HL-60/S4 treated with retinoic acid at 250 ng/mL for 4 days and 3 days (cell line): ENCODE results near the gene TAS2R20.
"Not testable (repeated sequence)": the region's sequence is repeated elsewhere in the genome, so short reads cannot be mapped to it uniquely, and the experiment has no call there.

Experiments
- in situ Hi-C: fragments of 300-500 bp; cut with MboI; formaldehyde crosslinking; loops from 2 replicates; pipeline ENCODE4 v1.7.0; 2022; ENCODE audit warnings: low sequenced_read_pairs

The TAS2R20 gene, protein sequence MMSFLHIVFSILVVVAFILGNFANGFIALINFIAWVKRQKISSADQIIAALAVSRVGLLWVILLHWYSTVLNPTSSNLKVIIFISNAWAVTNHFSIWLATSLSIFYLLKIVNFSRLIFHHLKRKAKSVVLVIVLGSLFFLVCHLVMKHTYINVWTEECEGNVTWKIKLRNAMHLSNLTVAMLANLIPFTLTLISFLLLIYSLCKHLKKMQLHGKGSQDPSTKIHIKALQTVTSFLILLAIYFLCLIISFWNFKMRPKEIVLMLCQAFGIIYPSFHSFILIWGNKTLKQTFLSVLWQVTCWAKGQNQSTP

DNA sequence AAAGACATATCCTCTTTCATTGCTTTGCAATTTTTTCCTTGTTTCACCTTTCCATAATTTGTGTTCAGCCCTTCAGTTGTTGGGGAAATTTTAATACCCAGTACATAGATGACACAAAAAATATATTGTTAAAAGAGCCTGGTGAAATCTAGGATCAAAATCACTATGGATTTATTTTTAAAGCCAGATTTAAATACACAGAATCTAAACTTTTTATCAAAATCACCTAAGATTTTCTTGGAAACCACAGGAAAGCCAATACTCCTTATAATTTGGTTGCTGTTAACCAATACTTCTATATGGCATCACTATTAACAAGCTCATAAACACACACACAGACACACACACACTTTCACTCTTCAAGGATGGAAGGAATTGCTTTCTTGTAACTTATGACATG lies at the start of gene TAS2R20:
TAS2R20 (minus strand) TSS at position 101 of the 400 bp plus-strand sequence. CDS start 429 bp downstream, outside the sequence.
- in situ Hi-C loops, result no loop called here

DNA sequence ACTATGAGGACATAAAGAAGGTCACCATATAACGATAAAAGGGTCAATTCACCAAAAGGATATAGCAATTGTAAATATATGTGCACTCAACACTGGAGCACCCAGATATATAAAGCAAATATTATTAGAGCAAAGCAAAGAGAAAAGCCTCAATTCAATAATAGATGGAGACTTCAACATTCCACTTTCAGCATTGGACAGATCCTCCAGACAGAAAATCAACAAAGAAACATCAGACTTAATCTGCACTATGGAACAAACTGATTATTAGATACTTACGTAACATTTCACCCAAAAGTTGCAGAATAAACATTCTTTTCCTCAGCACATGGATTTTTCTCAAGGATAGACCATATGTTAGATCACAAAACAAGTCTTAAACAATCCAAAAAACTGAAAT lies 43.3 kb upstream of the TAS2R20 start:
- in situ Hi-C loops, result not testable (repeated sequence)

DNA sequence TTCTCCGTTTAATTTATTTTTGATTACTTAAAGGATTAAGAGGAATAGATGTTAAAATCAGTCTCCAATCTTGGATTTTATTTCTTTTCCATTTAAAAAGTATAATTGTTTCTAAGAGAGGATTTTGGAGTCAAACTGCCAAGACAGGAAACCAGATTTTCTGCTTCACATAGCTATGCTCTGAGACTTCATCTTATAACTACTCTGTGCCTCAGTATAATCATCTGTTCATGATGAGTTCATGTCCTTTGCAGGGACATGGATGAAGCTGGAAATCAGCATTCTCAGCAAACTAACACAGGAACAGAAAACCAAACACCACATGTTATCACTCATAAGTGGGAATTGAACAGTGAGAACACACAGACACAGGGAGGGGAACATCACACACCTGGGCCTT lies 42.1 kb upstream of the TAS2R20 start:
- in situ Hi-C loops, result no loop called here

DNA sequence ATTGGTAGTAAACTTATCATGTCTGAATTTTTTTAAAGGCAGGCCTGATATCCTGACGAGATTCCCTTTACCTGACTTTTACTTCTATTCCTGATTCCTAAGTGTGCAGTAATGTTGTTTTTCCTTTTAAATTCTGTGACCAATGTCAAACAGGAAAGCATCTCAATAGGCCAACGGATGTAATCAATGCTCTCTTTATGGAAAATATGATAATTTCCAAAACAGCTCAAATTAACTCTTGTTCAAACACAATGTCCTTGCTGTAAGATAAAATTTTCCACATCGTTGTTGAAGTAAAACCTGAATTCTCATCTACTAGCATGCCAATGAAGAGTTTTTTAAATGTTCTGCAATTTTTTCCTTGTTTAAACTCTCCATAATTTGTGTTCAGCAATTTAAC lies 41.1 kb upstream of the TAS2R20 start:
- in situ Hi-C loops, result no loop called here

DNA sequence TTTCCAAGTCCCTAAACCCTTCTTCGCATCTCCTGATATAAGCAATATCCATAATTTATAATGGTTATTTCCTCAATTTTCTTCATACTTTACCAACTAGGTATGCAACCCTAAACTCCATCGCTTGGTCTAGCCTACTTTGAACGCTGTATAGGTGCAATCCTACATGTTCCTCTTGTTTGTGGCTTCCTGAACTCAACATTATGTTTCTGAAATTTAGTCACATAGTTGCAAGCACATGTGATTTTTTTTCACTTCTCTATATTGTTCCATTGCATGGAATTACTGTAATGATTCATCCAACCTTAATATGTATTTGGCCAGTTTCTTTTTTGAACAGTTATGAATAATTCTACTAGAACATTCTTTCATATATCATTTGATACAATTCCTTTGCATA lies 35.9 kb upstream of the TAS2R20 start:
- in situ Hi-C loops, result not testable (repeated sequence)

DNA sequence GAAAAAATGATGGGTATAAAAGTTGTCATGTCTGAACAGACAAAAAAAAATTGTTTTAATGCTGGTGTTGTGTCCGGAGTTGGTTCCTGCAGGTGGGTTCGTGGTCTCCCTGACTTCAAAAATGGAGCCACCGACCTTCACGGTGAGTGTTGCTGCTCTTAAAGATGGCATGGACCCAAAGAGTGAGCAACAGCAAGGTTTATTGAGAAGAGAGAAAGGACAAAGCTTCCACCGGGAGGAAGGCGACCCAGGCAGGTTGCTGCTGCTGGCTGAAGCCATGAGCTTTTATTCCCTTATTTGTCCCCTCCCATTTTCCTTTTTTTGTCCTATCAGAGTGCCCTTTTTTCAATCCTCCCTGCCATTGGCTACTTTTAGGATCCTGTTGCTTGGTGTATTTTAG lies 33.2 kb upstream of the TAS2R20 start, which contains the start of gene TAS2R31:
TAS2R31 (minus strand) TSS at position 101 of the 400 bp plus-strand sequence; CDS start at position 29, 72 bp downstream.
- in situ Hi-C loops, result no loop called here

DNA sequence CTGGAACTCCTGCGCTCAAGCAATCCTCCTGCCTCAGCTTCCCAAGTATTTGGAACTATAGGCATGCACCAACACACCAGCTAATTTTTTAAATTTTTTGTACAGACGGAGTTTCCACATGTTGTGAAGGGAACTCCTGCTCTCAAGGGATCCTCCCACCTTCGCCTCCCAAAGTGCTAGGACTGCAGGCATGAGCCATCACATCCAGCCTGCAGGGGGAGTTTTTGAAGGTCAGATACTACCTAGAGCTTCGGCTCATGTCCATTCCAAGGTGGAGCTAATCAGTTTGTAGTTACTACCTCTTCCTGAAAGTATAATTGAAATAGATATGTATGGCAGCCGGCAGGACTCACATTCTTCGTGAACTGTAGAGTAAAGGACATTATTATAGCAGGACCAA lies 28.0 kb upstream of the TAS2R20 start:
- in situ Hi-C loops, result no loop called here

DNA sequence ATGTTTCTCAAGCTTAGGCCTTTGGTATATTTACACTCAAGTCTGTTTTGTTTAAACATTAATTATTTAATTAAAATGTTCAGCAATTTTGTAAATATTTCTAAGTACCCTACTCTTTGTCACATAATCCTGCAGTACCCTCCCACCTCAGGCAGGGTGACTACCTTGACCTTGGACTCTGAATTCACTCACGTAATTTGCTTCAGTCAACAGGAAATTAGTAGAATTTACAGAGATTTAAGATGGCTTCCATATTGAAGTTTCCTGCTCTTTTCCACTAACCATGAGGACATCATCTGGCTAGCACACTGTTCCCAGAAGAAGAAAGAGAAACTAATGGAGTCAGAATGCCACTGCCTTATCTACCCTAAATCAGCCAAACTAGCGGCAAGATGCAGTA lies 25.3 kb upstream of the TAS2R20 start:
- in situ Hi-C loops, result no loop called here

DNA sequence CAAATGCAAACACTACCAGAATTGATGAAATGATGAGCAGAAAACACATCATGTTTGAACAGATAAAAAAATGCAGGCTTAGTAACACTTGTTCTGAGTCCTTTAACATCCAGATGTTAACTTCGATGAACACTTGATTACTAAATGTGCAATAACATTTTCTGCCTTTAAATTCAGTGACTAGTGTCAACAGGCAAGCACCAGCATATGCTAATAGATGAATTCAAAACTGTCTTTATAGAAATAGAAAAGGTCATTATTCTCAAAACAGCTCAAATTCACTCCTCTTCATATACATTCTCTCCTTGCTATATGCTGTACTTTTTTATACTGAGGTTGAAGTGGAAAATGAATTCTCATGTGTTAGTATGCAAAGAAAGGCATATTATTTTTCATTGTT lies 24.4 kb upstream of the TAS2R20 start, which contains the start of gene TAS2R19:
TAS2R19 (minus strand) TSS at position 101 of the 400 bp plus-strand sequence; CDS start at position 52, 49 bp downstream.
- in situ Hi-C loops, result no loop called here

DNA sequence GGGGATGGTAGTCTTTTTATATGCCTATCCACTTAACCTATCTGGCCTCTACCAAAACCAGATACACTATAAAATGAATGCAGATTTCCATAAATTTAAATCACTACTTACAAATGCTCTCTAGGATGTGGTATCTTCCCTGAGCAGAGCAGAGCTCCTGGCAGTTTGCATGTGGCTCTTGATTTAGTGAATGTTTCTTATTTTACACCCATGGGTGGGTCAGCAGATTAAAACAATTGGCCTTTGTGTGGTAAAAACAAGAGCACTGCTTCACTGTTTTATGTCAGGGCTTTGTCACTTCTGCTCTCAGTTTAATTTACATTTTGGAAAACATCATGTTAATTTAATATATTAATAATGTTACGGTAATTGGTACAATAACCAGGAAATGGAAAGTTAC lies 18.8 kb upstream of the TAS2R20 start:
- in situ Hi-C loops, result loop anchor here (5.0 kb wide), 1 partner anchor 55 kb away; no protein-coding TSS in a partner anchor

DNA sequence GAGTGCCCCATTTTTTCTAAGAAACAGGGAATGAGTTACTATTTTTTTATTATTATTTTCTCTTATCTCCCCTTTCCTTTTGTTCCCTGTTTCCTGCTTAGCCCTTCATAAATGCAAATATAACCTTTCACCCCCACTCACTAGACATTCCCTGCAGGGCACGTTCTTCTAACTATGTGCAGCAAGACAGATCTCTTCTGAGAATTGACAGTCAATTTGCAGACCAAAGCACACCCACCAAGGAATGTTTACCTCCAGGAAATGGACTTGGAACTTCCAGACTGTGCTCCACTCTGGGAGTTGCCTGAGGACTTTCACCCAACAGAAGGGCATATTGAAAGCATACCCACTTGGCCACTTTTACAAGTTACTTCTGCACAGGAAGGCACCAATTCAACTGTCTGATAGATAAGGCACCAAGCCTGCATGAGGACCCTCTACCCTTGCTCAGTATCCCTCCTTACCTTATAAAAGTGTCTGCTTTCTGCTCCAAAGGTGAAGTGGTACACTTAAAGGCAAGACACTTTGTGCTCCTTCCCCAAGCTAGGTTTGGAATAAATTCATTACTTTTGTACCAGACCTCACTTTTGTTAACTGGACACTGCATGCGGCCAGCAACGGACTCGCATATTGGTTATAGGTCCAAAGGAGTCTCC lies 17.8 kb upstream of the TAS2R20 start:
- in situ Hi-C loops, result loop anchor here (5.0 kb wide), 1 partner anchor 56 kb away; no protein-coding TSS in a partner anchor

DNA sequence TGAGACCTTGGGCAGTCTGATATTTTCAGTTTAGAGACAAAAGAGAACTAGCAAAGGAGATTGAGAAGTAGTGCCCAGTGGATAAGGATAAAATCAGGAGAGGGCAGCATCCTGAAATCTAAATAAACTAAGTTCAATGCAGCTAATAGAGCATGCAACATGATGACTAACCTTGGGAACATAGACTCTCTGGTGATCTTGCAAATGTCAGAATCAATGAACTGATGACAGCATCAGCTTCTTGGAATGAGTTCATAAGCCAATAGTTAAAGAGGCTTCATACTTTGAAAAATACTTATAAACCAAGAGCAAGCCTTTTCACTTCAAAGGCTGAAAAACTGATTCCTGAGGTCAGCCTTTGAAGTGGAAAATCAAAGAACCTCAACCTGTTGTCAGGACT lies 16.1 kb upstream of the TAS2R20 start:
- in situ Hi-C loops, result no loop called here

DNA sequence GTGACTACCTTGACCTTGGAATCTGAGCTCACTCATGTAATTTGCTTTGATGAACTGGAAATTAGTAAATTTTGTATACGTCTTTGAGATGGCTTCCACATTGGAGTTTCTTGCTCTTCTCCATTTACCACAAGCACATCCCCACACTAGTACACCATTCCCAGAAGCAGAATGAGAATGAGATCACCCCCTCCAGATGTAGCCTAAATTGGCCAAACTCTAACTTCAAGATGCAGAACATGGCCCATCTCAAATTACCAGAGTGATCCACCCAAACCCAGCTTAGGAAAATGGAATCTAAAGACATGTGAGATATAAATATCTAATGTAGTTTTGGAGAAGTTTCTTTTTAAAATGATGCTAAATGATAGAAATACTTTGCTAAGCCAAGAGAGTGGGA lies 9.5 kb upstream of the TAS2R20 start:
- in situ Hi-C loops, result no loop called here

DNA sequence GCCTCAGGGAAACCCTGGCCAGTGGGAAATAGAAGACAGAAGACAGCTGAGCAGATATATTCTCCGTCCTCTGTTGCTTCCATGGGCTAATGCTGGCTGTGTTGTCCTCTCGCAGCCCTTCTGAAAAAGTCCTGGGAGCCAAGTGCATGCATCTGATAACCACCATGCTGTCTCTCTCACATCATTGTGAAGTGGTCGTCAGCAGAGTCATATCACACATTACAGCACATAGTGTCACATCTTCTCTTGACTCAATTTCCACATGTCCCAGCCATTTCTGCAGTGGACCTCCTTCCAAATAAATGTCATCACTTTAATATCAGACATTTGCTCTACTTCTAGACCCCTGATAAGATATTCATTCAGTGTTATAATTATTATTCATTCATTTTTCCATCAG lies 3.8 kb downstream of the TAS2R20 start:
- in situ Hi-C loops, result no loop called here

DNA sequence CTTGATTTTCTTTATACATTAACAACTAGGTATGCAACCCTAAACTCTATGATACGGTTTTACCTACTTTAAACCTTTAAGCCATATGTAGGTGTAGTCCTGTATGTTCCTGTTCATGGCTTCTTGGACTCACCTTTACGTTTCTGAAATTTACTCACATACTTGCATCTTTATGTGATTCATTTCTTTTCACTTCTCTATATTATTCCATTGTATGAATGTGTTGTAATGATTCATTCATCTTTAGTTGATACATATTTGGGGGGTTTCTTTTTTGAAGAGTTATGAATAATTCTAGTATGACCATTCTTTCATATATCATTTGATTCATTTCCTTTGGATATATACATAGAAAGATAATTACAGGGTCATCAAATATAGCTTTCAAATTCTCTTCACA lies 9.0 kb downstream of the TAS2R20 start:
- in situ Hi-C loops, result no loop called here

DNA sequence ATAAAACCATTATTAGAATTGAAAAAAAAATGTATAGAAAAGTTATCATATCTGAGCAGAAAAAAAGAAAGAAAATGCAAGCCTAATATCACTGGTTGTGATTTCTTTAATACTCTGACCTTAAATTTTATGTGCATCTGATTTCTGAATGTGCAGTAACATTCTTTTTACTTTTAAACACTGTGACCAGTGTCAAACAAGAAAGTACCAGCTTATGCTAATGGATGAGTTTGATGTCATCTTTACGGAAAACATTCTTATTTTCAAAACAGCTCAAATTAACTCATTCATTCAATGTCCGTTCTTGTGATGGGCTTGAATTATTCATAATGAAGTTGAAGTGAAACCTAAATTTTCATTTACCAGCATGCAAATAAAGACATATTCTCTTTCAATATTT lies 11.3 kb downstream of the TAS2R20 start, which contains the start of gene TAS2R50:
TAS2R50 (minus strand) TSS at position 101 of the 400 bp plus-strand sequence; CDS start at position 49, 52 bp downstream.
- in situ Hi-C loops, result no loop called here

DNA sequence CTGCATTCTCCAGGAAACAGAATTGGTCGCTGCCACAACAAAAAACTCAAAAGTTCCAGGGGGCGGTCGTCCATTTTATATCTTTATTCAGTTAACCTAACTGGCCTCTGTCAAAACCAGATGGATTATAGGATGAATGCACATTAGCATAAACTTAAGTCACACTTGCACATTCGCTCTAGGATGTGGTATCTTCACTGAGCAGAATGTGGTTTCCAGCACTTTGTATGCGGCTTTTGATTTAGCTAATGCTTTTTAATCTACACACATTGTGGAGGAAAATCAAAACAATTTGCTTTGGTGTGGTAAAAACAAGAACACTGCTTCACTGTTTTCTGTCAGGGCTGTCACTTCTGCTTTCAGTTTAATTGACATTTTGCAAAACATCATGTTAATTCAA lies 15.9 kb downstream of the TAS2R20 start:
- in situ Hi-C loops, result no loop called here

DNA sequence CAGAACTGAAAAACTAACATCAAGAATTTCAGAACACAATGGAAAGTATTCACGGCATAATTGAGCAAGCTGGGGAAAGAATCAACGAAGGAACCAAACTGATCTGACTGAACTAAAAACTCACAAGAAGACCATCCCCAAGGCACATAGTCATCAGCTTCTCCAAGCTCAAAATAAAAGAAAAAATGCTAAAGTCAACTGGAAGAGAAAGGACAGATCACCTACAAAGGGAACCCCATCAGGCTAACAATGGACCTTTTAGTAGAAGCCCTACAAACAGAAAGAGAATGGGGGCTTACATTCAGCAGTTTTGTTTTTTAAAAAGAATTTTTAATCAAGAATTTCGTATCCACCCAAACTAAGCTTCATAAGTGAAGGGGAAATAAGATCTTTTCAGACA lies 23.1 kb downstream of the TAS2R20 start:
- in situ Hi-C loops, result no loop called here

DNA sequence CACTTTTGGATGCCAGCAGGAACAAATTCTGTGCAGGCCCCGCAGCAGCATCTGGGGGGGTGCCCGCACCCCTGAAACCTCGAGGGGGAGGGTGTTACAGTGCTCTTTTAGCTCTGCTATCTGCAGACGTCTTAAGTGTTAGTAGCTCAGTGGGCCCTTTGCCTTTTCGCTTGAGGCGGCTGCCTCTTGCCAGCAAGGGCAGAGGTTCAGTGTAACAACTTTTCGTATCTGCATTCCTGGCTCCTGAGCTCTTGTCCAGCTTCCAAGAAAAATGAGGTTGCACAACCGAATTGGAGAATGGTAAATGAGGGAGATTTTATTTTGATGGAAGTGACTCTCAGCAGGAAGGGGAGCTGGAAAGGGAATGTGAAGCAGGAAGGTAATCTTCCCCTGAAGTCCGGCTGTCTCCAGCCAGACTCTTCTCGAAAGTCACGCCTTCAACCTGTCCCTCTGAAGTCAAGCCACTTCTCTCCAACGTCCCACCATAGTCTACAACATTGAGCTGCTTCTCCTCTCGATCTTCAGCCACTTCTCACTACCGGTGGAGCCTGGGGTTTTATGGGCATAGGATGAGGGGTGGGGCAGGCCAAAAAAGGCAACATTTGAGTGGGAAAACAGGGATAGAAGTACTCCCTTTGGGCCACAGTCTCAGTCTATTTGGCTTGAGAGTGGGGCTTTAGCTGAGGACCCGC lies 29.2 kb downstream of the TAS2R20 start:
- in situ Hi-C loops, result no loop called here

DNA sequence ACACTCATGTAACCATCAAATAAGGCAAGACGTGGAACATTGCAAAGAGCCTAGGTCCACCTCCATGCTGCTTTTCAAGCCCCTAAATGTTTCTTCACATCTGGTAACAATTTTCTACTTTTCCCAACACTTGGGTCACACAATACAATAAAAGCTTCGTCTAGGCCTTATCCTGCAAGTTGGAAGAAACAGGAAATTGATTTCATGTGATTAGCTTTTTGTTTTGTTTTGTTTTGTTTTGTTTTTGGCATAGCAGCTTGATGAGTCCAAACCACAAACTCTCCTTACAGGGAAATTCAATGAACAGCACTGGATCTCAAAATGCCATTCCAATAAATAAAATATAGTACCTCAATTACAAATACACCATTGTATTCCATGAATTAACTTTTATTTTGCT lies 30.7 kb downstream of the TAS2R20 start:
- in situ Hi-C loops, result no loop called here

DNA sequence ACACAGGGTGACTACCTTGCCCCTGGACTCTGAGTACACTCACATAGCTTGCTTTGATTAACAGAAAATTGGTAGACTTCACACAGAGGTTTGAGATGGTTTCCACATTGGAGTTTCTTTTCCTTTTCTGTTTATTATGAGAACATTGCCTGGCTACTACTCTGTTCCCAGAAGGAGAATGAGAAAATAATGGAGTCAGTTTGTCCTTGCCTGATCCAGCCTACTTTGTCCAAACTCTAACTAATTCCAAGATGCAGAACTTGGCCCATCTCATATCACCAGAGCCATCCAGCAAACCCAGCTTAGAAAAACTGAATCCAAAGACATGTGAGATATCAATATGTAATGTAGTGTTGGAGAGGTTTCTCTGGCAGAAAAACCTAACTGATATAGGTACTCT lies 31.8 kb downstream of the TAS2R20 start:
- in situ Hi-C loops, result no loop called here
